HG03175 (cell line): ENCODE results near the gene DSPP.

Experiments
- ATAC-seq: cut with Tn5 transposase; IDR thresholded peaks from one replicate; pipeline ENCODE4 v1.9.1; 2021; ENCODE audit warnings: mild to moderate bottlenecking, moderate library complexity; ENCODE audit not compliant: unreplicated experiment

Gene DSPP

DNA sequence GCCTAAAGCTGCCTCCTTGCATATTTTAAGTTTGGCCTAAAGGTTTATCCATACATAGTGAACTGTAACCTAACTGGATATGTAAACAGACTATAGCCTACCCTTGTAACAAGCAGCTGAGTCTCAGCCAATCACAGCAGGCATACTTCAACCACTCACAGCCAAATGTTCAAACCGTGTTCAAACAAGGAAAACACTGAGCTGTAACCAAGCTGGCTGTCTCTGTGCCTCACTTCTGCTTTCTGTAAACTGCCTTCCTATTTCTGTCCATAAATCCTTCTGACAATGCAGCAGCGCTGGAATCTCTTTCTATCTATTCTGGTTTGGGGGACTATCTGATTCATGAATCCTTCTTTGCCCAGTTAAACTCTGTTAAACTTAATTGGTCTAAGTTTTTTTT lies 16.4 kb downstream of the DSPP start:
- ATAC-seq, result peak; percentile 49

DNA sequence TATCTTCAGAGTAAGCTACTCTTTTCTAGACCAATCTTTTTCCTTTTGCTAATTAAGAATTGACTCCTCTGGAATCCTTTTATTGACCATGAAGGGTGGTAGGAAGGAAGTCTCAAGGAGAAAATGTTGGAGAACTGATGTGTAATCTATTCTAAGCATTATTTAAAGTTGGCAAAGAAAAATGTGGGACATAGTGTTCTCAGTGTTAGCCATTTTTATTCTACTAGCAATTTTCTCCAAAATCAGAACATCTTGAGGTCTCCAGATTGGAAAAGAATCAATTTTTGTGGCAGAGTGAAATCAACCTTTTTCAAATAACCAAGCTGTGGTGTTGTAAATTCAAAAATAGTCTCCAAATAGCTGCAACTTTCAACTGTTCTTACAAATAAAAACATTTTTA lies 23.3 kb downstream of the DSPP start:
- no peak for ATAC-seq

DNA sequence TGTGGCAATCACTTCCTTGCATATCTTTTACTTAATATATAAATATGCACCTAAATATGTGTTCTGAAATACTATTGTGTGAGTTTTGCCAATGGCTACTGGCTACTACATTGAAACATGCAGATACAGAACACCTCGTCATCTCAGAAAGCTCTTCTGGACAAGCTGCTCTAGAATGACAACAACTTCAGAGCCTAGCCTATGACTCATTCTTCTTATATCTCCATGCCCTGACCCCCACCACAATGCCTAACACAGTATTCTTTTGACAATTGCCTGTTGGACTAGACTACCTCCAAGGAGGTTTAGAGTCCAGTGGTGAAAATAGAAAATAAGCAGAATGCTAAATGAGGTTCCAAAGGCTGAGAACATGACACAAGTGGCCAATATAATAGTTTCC lies 24.1 kb downstream of the DSPP start:
- ATAC-seq, result no peak

DNA sequence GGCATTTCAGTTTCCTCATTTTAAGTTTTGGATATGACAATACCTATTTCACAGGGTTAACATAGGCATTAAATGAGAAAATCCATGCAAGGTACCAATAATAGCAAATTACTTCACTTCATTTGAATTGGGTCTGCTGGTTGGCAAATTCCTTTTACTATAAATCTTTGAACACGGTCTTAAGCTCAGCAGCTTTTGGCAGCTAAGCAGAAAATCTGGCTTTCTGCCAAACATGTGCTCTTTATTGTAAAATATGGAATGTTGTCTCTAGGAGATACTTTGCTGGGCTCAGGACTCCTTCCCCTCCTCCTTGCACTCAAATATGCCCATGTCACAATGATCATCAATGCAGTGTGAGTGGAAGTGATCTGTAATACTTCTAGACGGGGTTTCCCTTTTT lies 24.9 kb downstream of the DSPP start:
- ATAC-seq, result no peak

DNA sequence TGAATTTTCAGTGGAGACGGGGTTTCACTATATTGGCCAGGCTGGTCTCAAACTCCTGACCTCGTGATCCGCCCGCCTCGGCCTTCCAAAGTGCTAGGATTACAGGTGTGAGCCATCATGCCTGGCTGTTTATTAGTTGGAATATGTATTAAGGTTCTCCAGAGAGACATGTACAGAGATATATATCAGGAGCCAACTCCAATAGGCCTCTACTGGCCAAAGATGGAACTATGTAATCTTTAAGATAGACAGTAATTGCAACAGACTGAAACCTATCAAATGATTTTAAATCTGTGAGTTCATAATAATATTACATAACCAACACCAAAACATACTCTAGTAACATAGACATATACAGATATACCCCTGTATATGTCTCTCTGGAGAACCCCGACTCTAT lies 36.0 kb downstream of the DSPP start:
- no peak for ATAC-seq

DNA sequence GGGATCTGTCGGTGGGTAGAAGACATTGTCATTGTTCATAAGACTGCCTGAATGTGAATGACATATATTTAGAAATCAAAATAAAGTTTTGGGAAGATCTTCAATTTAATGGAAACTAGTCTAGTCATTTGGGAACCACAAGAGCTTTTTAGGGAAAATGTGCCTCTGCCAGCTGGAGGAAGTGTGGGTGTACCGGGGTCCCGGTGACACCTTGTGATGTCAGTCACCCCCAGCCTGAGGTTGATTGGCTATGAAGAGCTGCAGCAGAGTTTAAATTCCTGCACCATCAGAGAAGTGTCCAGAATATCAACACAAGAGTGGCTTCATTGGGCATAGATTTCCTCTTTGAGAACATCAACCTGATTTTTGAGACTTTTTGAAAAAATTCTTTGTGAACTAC lies 41.7 kb downstream of the DSPP start, which contains the start of gene DMP1:
DMP1 (plus strand) TSS at position 301 of the 400 bp plus-strand sequence. CDS start 6,213 bp downstream, outside the sequence.
- ATAC-seq, result no peak

DNA sequence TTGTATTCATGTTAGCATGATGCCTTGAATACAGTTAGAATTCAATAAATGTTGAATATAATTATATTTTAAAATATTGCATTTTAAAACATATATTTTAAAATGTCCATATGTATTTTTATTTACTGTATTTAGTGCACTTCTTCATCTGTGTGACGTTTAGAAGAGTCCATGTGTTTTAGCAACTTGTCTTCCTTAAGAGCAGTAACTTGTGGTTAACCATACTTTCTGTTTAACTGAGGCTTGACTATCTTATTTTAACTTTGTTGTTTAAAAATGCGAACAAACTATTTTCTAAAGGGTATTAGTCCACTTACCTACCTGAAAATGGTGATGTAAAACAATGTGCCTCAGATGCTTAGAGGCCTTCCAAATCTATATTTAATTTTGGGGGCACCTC lies 42.6 kb downstream of the DSPP start:
- ATAC-seq, result no peak

DNA sequence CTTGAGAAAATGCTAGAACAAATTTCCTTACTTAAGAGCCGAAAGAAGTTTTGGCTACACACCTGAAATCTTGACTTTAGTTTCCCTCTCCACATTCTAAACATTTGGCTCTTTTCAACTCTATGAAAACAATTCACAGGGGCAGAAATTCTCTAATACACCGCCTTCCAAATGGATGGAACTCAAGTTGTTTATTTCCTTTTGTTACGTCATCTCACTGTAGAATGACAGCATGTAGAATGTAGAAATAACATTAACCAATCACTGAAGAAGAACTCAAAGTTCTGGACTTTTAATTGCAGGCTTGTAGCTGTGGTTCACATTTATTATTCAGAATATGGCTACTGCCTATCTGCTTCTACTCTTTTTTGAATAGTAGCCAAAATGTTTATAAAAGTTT lies 43.6 kb downstream of the DSPP start:
- ATAC-seq, result no peak

DNA sequence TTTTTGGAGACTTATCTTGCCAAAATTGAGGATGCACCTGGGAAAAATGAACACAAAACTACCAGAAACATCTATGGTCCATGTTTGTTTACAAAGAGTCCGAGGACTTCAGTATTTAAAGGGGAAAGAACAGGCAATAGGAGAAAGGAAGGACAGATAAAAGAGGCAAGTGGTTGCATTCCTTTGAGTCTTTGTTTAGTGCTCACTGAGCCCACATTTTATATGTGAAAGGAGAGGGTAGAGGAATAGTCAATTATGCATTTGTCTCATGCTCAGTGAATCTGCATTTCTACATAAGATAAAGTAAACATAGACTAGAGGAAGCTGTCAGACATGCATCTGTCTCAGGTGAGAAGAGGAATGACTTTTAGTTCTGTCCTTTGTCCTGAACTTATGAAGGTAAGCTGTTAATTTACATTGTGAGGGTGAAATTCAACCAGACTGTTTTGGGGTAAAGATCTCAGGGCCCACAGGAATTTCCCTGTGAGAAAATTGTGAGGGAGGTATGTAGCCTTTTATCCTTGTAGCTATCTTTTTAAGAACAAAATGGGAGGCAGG lies 46.2 kb downstream of the DSPP start:
- ATAC-seq, result no peak

DNA sequence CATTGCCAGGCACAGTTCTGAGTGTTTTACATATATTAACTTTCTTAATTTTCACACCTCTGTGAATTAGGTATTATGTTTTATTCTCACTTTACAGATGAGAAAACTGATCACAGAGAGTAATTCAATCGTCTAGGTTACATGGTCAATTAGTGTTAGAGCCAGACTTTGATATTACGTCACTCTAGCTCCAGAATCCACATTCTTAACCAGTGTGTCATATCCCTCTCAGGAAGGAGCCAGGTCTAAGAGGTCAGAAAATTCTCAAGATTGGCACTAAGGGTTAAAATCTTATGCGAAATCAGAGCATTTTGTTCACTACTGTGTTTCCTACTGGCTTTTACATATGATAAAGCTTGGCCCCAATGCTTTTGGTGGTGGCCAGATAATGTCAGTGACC lies 49.2 kb downstream of the DSPP start:
- no peak for ATAC-seq

DNA sequence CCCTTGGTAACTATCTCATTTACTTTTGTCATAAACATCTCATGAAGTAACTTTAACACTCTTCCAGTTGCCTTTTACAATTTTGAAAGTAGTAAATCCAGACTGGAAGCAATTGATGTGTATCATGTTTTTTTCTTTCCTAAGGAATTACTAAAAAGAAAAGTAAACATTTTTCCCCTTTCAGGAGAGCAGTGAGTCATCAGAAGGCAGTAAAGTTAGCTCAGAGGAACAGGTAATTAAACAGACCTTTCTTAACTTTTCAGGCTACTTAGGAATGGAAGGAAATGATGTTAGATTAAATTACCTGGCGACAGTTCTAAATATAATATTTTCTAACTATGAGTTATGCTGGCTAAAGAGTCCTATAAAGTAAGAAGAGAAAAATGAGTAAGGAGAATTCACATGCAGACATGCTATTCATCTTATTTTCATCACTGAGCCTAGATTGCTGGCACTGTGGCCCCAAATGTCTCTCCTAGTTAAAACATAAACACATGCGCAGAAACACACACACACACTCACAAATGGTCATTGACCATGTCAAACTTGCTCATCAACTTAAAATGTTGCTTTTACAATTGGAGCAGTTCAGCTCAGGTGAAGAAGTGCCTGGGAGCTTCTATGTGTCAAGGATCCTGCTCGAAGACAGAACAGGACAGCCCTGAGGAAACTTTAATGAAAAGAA lies 51.1 kb downstream of the DSPP start:
- ATAC-seq, result no peak

DNA sequence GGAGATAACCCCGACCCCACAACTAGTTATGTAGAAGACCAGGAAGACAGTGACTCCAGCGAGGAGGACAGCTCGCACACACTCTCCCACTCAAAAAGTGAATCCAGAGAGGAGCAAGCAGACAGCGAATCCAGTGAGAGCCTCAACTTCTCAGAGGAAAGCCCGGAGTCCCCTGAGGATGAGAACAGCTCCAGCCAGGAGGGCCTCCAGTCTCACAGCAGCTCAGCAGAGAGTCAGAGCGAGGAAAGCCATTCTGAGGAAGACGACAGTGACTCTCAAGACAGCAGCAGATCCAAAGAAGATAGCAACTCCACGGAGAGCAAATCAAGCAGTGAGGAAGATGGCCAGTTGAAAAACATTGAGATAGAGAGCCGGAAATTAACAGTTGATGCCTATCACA lies 54.5 kb downstream of the DSPP start:
- ATAC-seq, result no peak
